GM10847 (cell line): ENCODE measurements around the gene HNRNPA3.

Source experiments
- POLR2A ChIP-seq: IDR thresholded peaks from 2 replicates; pipeline ENCODE4 v1.6.1; 2011; ENCODE audit not compliant: insufficient read length; ENCODE audit errors: extremely low read depth

HNRNPA3 gene

GRCh38 chr2:177221970-177222369 lies 9.4 kb downstream of the HNRNPA3 start:
- no peak for TF ChIP-seq POLR2A

- TF ChIP-seq POLR2A: no peak
Measured at GRCh38 chr2:177225965-177226360, 13.4 kb downstream of the HNRNPA3 start.

GRCh38 chr2:177229442-177230242 lies 17.0 kb downstream of the HNRNPA3 start:
- no peak for TF ChIP-seq POLR2A

- no peak for TF ChIP-seq POLR2A
Measured at GRCh38 chr2:177231270-177231669, 18.7 kb downstream of the HNRNPA3 start.

- TF ChIP-seq POLR2A: no peak
Measured at GRCh38 chr2:177232098-177232704, 19.6 kb downstream of the HNRNPA3 start.

- no peak for TF ChIP-seq POLR2A
Measured at GRCh38 chr2:177234267-177234666, 21.7 kb downstream of the HNRNPA3 start.

GRCh38 chr2:177235855-177236437 lies 23.4 kb downstream of the HNRNPA3 start:
- no peak for TF ChIP-seq POLR2A

GRCh38 chr2:177237932-177238331 lies 25.3 kb downstream of the HNRNPA3 start:
- no peak for TF ChIP-seq POLR2A

- no peak for TF ChIP-seq POLR2A
Measured at GRCh38 chr2:177239053-177239452, 26.5 kb downstream of the HNRNPA3 start.

- no peak for TF ChIP-seq POLR2A
Measured at GRCh38 chr2:177239932-177240630, 27.5 kb downstream of the HNRNPA3 start.

- no peak for TF ChIP-seq POLR2A
Measured at GRCh38 chr2:177241711-177242120, 29.1 kb downstream of the HNRNPA3 start.

GRCh38 chr2:177242121-177242987 lies 29.8 kb downstream of the HNRNPA3 start:
- no peak for TF ChIP-seq POLR2A

- no peak for TF ChIP-seq POLR2A
Measured at GRCh38 chr2:177243073-177243472, 30.5 kb downstream of the HNRNPA3 start.

- no peak for TF ChIP-seq POLR2A
Measured at GRCh38 chr2:177243476-177243875, 30.9 kb downstream of the HNRNPA3 start.
